ENCODE results near the gene CC2D1B.
"Not testable (repeated sequence)": the region's sequence is repeated elsewhere in the genome, so short reads cannot be mapped to it uniquely, and the experiment has no call there.

Gene CC2D1B

GRCh38 chr1:52365746-52366516 is at the start of gene CC2D1B:
TSS of gene CC2D1B (minus strand) at chr1:52366205. CDS start at chr1:52364620, 1,585 bp downstream.
- peak; percentile 97 to 98 (median 98) for DNase-seq

- DNase-seq, result no peak
Measured at GRCh38 chr1:52414942-52415341, 48.9 kb upstream of the CC2D1B start.

- DNase-seq, result no peak
Measured at GRCh38 chr1:52413410-52413989, 47.5 kb upstream of the CC2D1B start.

GRCh38 chr1:52404975-52405338 is 39.0 kb upstream of the CC2D1B start:
- DNase-seq, result no peak

GRCh38 chr1:52404116-52404974 is 38.3 kb upstream of the CC2D1B start, which contains the start of the genes ORC1 and PRPF38A:
TSS of gene ORC1 (minus strand) at chr1:52404423. CDS start at chr1:52402223, 2,200 bp downstream.
TSS of gene PRPF38A (plus strand) at chr1:52404602. CDS start at chr1:52404750, 148 bp downstream.
- peak; percentile 99 for DNase-seq

GRCh38 chr1:52403566-52404115 is 37.6 kb upstream of the CC2D1B start:
- DNase-seq, result peak; percentile 76 to 83 (median 78)

GRCh38 chr1:52402860-52403240 is 36.8 kb upstream of the CC2D1B start:
- DNase-seq, result no peak

- DNase-seq, result no peak
Measured at GRCh38 chr1:52400131-52400530, 34.1 kb upstream of the CC2D1B start.

- DNase-seq, result no peak
Measured at GRCh38 chr1:52399629-52400028, 33.6 kb upstream of the CC2D1B start.

GRCh38 chr1:52393174-52393573 is 27.2 kb upstream of the CC2D1B start:
- DNase-seq, result peak in 1 of 3 donors; percentile 8

GRCh38 chr1:52386458-52386857 is 20.5 kb upstream of the CC2D1B start:
- DNase-seq, result no peak

- no peak for DNase-seq
Measured at GRCh38 chr1:52385376-52385775, 19.4 kb upstream of the CC2D1B start.

- DNase-seq, result not testable (repeated sequence)
Measured at GRCh38 chr1:52369851-52370250, 3.8 kb upstream of the CC2D1B start.

- peak in 2 of 3 donors; percentile 33 to 56 for DNase-seq
Measured at GRCh38 chr1:52368383-52369172, 2.6 kb upstream of the CC2D1B start.

- no peak for DNase-seq
Measured at GRCh38 chr1:52367272-52367671, 1.3 kb upstream of the CC2D1B start.

- no peak for DNase-seq
Measured at GRCh38 chr1:52366517-52366827, 467 bp upstream of the CC2D1B start.

GRCh38 chr1:52365071-52365745 is 797 bp downstream of the CC2D1B start:
- DNase-seq, result peak; percentile 87 to 90 (median 89)

- DNase-seq, result peak in 1 of 3 donors; percentile 14
Measured at GRCh38 chr1:52364235-52364839, 1.7 kb downstream of the CC2D1B start.

GRCh38 chr1:52360595-52360968 is 5.4 kb downstream of the CC2D1B start:
- DNase-seq, result no peak

- DNase-seq, result no peak
Measured at GRCh38 chr1:52359676-52360594, 6.1 kb downstream of the CC2D1B start.
